HG03571 (cell line): ENCODE results near the gene PXDN.
"Not testable (repeated sequence)": the region's sequence is repeated elsewhere in the genome, so short reads cannot be mapped to it uniquely, and the experiment has no call there.

Experiments
- ATAC-seq: cut with Tn5 transposase; IDR thresholded peaks from one replicate; pipeline ENCODE4 v1.9.1; 2021; ENCODE audit not compliant: unreplicated experiment

PXDN gene

GRCh38 chr2:1777781-1778180 lies 33.5 kb upstream of the PXDN start:
- ATAC-seq: no peak

GRCh38 chr2:1777156-1777555 lies 32.8 kb upstream of the PXDN start:
- no peak for ATAC-seq

GRCh38 chr2:1775511-1776035 lies 31.3 kb upstream of the PXDN start:
- ATAC-seq: no peak

- no peak for ATAC-seq
Measured at GRCh38 chr2:1774929-1775328, 30.6 kb upstream of the PXDN start.

GRCh38 chr2:1773883-1774282 lies 29.6 kb upstream of the PXDN start:
- ATAC-seq: no peak

GRCh38 chr2:1772471-1773267 lies 28.4 kb upstream of the PXDN start:
- no peak for ATAC-seq

GRCh38 chr2:1771626-1772280 lies 27.4 kb upstream of the PXDN start:
- ATAC-seq: no peak

GRCh38 chr2:1770566-1771380 lies 26.5 kb upstream of the PXDN start:
- ATAC-seq: no peak

GRCh38 chr2:1769703-1770422 lies 25.5 kb upstream of the PXDN start:
- ATAC-seq: no peak

- ATAC-seq: no peak
Measured at GRCh38 chr2:1767939-1768691, 23.8 kb upstream of the PXDN start.

- no peak for ATAC-seq
Measured at GRCh38 chr2:1766851-1767811, 22.8 kb upstream of the PXDN start.

- no peak for ATAC-seq
Measured at GRCh38 chr2:1766425-1766824, 22.1 kb upstream of the PXDN start.

- not testable (repeated sequence) for ATAC-seq
Measured at GRCh38 chr2:1765201-1765600, 20.9 kb upstream of the PXDN start.

- ATAC-seq: no peak
Measured at GRCh38 chr2:1759611-1759930, 15.3 kb upstream of the PXDN start.

GRCh38 chr2:1758774-1759610 lies 14.7 kb upstream of the PXDN start:
- no peak for ATAC-seq

GRCh38 chr2:1758171-1758570 lies 13.9 kb upstream of the PXDN start:
- ATAC-seq: no peak

GRCh38 chr2:1757567-1757966 lies 13.3 kb upstream of the PXDN start:
- ATAC-seq: no peak

GRCh38 chr2:1757146-1757545 lies 12.8 kb upstream of the PXDN start:
- ATAC-seq: not testable (repeated sequence)
